ENCODE data around the gene RPS10.

DNA sequence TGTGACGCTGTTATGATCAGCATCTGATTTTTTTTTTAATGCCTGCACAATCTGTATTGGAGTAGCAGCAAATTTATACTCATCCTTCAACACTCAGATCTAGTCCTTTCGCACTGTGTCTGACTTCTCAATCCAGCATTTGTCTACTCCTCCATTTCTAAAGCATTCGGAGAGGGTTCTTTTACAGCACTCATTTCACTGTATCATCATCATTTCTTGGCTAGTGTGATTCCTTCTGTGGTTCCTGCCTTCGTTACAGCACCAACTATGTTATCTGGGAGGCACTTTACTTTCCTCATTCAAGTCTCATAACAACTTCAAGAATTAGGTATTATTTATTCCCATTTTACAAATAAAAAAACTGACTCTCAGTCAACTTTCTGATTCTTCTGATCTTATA, 51.4 kb downstream of the RPS10 start:
- TF ChIP-seq, protein P1, sequence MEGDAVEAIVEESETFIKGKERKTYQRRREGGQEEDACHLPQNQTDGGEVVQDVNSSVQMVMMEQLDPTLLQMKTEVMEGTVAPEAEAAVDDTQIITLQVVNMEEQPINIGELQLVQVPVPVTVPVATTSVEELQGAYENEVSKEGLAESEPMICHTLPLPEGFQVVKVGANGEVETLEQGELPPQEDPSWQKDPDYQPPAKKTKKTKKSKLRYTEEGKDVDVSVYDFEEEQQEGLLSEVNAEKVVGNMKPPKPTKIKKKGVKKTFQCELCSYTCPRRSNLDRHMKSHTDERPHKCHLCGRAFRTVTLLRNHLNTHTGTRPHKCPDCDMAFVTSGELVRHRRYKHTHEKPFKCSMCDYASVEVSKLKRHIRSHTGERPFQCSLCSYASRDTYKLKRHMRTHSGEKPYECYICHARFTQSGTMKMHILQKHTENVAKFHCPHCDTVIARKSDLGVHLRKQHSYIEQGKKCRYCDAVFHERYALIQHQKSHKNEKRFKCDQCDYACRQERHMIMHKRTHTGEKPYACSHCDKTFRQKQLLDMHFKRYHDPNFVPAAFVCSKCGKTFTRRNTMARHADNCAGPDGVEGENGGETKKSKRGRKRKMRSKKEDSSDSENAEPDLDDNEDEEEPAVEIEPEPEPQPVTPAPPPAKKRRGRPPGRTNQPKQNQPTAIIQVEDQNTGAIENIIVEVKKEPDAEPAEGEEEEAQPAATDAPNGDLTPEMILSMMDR (optimal IDR thresholded peaks at IDR 0.05 in 1 of 3, IDR thresholded peaks at IDR 0.05 in 1 of 3, conservative IDR thresholded peaks at IDR 0.05 in 1 of 3; ENCODE audit: extremely low read depth in 1 of 3, insufficient read depth in 2 of 3, low read length in 3 of 3), result no peak
- TF ChIP-seq EZH2 (IDR thresholded peaks at IDR 0.05; ENCODE audit: low read length), result no peak

Measured in keratinocyte (primary cell).